Ovary (tissue), 3 donors: Measurements from ENCODE around the gene CSNK1A1.

ENCODE experiments used
- CTCF ChIP-seq, 3 donors: fragments of 450-650 bp in 2 of 3; fragments of 200-600 bp in 1 of 3; IDR thresholded peaks; one replicate each; pipeline versions ENCODE4 v1.5.1 to v1.8.0; 2016 to 2022; ENCODE audit warnings: antibody characterized with exemption in 3 of 3, mild to moderate bottlenecking in 1 of 3
- EP300 ChIP-seq: sonication (generic); formaldehyde crosslinking; IDR thresholded peaks from one replicate; pipeline ENCODE4 v1.6.1; 2017; ENCODE audit warnings: antibody characterized with exemption
- POLR2A ChIP-seq: fragments of 450-650 bp; IDR thresholded peaks from one replicate; pipeline ENCODE4 v1.6.1; 2017; ENCODE audit warnings: antibody characterized with exemption, mild to moderate bottlenecking, moderate library complexity
- donor health status: DM: no; HTN: no; CAD: no.

- TF ChIP-seq CTCF (IDR thresholded peaks at IDR 0.05) (no peak), POLR2A (no peak), EP300 (no peak)
Measured at GRCh38 chr5:149585910-149586309, 34.7 kb upstream of the CSNK1A1 start.
